Measurements from ENCODE around the gene SLC16A1.
"Not testable (repeated sequence)": the region's sequence is repeated elsewhere in the genome, so short reads cannot be mapped to it uniquely, and the experiment has no call there.

Gene SLC16A1

DNA sequence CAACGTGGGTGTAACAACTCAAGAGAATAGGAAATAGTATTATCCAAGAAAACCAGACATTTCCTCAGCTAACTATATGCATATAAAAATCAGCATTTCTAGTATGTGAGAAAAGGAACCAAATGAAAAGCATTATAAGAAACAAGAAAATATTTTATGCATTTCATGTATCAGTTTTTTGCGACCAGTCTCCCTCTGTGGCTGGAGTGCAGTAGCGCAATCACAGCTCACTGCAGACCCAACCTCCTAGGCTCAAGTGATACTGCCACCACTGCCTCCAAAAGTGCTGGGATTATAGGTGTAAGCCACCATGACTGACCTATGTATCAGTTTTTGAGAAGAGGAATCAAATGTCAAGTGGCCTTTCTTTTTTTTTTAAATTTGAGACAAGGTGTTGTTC, 31.0 kb downstream of the SLC16A1 start:
- DNase-seq (ENCODE audit: low read depth) = no peak

DNA sequence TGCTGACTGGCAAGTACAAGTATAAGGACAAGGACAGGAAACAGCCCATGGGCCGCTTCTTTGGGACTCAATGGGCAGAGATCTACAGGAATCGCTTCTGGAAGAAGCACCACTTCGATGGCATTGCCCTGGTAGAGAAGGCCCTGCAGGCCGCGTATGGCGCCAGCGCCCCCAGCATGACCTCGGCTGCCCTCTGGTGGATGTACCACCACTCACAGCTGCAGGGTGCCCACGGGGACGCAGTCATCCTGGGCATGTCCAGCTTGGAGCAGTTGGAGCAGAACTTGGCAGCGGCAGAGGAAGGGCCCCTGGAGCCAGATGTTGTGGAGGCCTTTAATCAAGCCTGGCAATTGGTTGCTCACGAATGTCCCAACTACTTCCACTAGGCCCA, 32.0 kb downstream of the SLC16A1 start:
- no peak for DNase-seq (ENCODE audit: low read depth)

DNA sequence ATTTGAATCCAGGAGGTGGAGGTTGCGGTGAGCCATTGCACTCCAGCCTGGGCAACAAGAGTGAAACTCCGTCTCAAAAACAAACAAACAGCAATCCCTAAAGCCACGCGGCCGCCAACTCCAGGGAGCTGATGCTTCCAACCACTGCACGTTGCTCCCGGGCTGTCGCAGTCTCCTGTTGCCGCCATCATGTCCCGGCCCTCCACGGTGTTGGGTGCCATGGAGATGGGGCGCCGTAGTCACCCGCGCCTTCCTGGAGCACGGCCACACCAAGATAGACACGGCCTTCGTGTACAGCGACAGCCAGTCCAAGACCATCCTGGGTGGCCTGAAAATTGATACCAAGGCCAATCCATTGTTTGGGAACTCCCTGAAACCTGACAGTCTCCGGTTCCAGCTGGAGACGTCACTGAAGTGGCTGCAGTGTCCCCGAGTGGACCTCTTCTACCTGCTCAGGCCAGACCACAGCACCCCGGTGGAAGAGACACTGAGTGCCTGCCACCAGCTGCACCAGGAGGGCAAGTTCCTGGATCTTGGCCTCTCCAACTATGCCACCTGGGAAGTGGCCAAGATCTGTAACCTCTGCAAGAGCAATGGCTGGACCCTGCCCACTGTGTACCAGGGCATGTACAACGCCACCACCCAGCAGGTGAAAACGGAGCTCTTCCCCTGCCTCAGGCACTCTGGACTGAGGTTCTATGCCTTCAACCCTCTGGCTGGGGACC, 32.6 kb downstream of the SLC16A1 start:
- no peak for DNase-seq (ENCODE audit: low read depth)

DNA sequence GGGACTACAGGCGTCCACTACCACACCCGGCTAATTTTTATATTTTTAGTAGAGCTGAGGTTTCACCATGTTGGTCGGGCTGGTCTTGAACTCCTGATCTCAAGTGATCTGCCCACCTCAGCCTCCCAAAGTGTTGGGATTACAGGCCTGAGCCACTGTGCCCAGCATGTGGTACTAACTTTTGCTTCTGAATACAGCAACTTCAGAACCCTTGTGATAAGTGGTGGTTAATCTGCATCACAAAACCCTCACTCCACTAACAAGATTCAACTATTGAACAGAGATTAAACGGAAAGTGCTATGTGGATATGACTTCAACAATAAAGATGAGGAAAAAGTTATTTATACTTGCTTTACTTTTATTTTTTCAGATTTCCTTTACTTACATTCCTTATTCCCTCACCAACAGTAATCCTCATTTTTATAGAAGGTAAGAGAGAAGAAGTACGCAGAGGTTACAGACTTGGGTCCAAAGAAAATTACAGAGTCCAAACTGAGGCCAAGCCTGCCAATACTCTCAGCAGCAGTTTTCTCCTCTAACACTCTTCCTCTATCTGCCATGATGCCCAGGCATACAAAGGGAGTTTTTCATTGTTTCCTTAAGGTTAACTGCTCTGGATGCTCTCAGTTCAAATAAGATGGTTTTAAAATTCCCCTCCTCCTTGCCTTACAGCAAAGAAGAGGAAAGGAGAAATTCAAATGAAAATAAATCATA, 44.3 kb downstream of the SLC16A1 start:
- no peak for DNase-seq (ENCODE audit: low read depth)

DNA sequence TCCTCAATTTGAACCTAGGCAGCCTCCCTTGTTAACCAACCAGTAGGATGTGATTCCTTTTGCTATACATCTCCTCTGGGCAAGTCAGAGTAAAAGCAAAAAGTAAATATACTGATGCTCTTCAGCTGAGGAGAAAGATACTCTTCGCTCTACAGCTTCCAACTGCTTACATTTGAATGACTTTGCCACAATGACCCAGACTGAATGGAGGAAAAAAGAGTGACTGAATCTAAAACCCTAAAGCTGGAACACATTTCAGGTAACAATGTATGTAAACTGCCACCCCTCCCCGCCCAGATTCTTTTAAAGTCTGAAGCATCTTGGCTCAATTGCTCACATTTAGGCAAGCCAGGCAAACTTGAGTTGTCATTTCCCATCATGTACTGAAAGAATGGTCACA, 46.1 kb downstream of the SLC16A1 start:
- DNase-seq (ENCODE audit: low read depth) = no peak

DNA sequence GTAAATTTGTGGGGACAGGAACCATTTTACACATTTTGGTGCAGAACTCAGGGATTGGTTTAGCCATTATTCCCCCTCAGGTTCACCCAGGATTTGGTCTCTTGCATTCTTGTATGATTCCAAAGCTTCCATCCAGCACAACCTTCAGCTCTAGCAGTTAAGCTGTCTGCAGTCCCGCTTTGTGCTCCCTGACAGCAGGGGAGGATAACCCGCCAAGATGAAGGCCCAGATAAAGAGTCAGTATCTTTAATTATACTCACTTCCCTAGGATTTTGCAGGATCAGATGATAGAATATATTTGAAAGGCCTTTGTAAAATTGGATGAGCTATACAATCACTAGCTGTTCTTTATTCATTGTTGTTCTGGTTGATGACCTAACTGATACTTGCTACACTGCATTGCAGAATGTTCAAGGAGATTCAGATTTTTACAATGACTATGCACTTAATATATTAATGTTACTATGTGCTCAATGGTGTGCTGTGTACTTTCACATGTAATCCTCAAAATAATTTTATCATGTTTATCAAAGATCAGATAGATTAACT, 49.8 kb downstream of the SLC16A1 start:
- no peak for DNase-seq (ENCODE audit: low read depth)

DNA sequence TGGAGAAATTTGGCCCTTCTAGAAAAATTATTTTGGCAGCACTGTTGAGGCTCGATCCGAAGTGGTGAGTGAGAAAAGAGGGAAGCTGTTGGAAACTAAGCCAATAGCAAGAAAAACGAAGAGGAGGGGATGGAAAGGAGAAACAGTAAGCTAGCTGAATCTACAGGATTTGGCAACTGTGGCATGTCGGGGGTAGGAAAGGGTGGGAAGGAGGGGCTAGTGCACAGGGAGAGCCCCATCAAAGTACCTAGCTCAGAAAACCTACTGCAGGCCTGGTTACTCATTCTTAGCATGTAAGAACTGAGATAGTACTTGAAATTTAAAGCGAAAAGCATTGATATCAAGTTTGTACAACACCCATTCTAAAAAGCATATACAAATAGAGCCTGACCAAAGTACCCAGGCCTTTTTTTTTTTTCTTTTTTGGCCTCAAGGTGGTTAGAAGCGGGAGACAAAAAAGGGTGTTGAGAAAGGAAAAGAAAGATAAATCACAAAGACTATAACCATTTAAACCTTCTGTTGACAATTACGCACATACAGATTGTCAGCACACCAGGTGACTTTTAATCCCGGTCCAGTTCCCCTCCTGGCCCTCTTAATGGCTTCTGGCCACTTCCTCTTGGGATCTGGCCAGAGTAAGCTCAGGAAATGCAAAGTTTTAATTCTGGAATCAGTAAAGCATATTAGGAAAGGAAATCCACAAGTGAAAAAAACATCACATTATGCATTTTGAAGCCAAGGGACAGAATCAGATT, 50.4 kb downstream of the SLC16A1 start:
- DNase-seq (ENCODE audit: low read depth) = no peak

DNA sequence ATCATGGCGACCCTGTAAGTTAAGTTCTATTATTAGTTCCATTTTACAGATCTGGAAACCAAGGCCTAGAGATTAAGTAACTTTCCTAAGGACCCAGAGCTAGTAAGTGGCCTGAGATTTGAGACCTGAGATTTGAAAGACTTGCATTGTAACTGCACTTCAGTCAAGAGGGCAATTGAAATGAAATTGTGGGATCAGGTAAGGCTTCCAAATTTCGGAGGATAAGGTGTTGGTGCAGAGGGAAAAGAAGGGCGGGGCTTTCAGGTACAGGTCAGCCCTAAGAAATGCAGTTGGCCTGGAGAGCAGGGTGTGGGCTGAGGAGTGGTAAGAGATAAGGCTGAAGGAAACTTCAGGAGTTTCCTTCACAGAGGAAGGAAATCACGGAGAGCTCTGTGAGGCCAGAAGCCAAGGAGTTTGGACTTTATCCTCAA, 51.1 kb downstream of the SLC16A1 start:
- DNase-seq (ENCODE audit: low read depth) = no peak

DNA sequence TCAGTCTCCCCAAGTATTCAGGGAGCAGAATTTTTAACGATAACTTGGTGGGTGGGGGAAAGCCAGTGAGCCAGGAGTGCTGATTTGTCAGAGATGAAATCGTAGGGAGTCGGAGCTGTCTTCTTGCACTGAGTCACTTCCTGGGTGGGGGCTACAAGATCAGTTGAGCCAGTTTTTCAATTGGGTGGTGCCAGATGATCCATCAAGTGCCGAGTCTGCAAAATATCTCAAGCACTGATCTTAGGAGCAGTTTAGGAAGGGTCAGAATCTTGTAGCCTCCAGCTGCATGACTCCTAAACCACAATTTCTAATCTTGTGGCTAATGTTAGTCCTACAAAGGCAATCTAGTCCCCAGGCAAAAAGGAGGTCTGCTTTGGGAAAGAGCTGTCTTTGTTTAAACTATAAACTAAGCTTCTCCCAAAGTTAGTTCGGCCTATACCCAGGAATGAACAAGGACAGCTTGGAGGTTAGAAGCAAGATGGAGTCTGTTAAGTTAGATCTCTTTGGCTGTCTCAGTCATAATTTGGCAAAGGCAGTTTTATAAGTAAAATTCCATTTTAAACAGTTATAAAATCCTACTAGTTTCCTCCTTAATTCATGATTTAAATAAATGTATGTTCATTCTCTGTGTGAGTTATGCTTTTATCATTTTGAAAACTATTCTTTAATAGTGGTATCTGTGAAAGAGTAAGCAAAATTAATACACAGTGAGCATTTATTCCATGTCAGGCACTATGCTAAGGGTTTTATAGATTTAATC, 51.7 kb downstream of the SLC16A1 start:
- DNase-seq (ENCODE audit: low read depth) = peak; percentile 5

DNA sequence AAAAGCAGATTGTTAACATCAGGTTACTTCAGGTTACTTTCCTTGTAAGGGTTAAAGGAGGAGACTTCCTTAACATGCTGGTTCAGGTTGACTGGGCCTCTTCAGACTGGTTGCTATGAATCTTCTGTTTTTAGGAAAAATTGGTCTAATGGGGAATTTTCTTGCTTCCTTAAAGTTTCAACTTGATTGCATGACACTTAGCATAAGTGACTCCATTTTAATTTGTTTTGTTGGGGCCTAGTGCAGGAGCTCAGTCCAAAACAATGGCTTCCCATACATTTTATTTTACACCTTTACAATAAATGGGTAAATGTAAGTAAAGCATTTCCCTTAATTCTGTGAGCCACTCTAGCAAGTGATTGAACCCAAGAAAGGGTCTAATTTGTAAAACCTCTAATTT, 53.8 kb downstream of the SLC16A1 start:
- DNase-seq (ENCODE audit: low read depth) = no peak

DNA sequence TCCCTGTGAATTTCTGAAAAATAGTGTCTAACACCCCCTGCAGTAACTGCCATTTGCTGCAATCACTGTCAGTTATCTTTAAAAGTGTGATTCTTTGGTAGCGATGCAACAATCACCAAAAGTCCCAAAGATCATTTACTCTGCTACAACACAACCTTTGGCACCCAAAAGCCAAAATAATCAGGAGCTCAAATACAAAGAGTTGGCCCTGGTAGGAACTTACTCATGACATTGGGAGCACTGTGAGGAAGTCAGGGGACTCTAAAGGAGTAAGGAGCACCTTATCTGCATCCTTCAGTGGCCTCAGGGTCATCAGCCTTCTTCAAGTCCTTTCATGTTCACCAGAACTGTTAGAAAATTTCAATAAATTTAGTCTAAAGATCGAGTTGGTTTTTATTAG, 54.6 kb downstream of the SLC16A1 start:
- DNase-seq (ENCODE audit: low read depth) = no peak

DNA sequence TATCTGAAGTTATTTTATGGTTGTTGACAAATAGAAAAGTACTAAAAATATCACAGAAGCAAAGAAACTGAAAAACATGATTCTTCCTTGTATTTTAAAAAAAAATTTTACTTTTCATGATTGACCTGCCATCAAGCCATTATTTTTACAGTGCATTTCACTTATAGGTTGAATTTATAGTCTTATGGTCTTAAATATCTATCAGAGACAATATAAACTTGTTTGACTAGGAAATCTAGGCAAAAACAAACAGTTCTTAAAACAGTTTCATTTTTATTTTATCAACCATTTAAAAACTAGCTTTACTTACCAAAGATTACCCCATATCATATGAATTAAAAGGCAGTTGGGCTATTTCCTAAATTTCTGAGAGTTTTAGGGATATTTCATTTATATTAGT, 59.2 kb downstream of the SLC16A1 start:
- DNase-seq (ENCODE audit: low read depth) = no peak

DNA sequence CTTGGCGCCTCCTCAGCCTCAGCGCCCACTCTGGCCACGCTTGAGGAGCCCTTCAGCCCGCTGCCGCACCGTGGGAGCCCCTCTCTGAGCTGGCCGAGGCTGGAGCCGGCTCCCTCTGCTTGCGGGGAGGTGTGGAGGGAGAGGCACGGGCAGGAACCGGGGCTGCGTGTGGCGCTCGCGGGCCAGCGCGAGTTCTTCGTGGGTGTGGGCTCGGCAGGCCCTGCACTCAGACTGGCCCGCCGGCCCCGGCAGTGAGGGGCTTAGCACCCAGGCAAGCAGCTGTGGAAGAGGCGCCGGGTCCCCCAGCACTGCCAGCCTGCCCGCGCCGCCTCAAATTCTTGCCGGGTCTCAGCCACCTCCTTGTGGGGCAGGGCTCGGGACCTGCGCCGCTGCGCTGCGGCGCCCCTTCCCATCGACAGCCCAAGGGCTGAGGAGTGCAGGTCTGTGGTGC, 61.4 kb downstream of the SLC16A1 start:
- no peak for DNase-seq (ENCODE audit: low read depth)

DNA sequence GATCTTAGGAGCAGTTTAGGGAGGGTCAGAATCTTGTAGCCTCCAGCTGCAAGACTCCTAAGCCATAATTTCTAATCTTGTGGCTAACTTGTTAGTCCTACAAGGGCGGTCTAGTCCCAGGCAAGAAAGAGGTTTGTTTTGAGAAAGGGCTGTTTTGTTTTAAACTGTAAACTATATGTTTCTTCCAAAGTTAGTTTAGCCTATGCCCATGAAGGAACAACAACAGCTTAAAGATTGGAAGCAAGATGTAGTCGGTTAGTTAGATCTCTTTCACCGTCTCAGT, 62.0 kb downstream of the SLC16A1 start:
- no peak for DNase-seq (ENCODE audit: low read depth)

DNA sequence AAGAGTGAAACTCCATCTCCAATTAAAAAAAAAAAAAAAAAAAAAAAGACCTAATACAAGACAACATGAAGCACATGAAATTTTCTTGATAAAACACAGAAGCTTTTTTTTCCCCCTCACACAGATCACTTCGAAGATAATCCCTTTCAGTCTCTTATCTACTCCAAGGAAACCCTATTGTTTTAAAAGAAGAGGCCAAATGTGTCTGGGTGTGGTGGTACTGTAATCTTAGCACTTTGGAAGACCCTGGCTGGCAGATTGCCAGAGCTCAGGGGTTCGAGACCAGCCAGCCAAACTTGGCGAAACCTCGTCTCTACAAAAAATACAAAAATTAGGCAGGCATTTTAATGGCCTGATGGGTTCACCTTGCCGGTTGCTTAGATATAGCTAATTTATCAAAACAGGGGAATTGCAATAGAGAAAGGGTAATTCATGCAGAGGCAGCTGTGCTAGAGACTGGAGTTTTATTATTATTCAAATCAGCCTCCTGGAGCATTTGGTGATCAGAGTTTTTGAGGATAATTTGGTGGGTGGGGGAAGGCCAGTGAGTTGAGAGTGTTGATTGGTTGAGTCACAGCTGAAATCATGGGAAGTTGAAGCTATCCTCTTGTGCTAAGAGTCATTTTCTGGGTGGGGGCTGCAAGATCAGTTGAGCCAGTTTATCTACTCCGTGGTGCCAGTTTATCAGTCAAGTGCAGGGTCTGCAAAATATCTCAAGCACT, 62.5 kb downstream of the SLC16A1 start:
- DNase-seq (ENCODE audit: low read depth) = no peak

DNA sequence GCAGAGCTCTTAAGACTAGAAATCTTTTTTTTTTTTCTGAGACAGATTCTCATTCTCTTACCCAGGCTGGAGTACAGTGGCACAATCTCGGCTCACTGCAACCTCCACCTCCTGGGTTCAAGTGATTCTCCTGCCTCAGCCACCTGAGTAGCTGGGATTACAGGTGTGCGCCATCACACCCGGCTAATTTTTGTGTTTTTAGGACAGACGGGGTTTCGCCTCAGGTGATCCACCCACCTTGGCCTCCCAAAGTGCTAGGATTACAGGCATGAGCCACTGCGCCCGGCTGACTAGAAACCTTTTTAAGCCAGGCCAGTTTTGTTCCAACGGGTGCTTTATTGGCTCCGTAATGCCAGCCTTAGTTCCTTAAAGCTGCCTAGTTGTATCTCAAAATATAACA, 66.1 kb downstream of the SLC16A1 start:
- not testable (repeated sequence) for DNase-seq (ENCODE audit: low read depth)

DNA sequence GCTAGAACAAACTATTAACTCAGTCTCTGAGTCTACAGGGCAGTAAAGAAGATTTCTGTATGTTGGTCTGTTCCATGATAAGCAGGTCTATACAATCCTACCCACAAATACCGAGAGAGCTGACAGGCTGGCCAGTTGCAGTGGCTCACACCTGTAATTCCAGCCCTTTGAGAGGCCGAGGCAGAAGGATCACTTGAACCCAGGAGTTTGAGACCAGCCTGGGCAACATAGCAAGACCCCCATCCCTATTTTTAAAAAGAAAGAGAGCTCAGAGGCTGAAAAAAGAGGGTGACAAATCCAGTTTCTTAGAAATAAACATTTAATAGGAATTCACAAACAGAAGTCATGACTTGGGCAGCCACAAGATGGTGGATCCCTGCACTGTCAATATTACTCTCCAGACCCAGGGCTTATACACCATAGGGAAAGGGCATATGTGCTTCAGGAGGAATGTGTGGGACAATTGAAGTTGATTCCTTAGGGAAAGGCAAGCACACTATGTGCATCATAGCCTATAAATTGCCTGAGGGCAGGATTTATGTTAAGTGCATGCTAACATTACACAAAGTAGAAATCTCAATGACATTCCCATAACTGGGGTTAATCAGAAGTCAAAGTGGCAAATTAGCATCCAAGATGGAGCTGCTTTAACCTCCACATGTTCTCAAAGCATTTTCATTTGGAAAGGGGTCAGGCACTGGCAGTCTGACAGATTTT, 66.8 kb downstream of the SLC16A1 start:
- DNase-seq (ENCODE audit: low read depth) = no peak

DNA sequence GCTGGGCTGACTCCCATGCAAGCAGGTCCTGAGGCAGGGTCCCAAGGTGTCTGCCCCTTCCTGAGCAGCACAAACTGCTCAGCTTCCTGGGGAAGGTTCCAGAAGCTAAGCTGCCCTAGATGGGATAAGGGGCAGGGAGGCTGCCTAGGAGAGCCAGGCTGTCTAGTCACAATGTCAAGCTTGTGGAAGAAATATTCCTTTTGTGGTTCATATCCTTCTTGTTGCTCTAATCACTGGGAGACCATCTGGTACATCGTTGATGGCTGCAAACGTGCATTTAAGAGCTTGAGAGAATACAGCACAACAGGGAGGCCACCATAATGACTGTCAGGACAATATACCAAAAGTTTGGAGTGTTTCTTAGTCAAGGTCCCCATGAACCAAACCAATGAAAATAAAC, 67.4 kb downstream of the SLC16A1 start:
- no peak for DNase-seq (ENCODE audit: low read depth)

DNA sequence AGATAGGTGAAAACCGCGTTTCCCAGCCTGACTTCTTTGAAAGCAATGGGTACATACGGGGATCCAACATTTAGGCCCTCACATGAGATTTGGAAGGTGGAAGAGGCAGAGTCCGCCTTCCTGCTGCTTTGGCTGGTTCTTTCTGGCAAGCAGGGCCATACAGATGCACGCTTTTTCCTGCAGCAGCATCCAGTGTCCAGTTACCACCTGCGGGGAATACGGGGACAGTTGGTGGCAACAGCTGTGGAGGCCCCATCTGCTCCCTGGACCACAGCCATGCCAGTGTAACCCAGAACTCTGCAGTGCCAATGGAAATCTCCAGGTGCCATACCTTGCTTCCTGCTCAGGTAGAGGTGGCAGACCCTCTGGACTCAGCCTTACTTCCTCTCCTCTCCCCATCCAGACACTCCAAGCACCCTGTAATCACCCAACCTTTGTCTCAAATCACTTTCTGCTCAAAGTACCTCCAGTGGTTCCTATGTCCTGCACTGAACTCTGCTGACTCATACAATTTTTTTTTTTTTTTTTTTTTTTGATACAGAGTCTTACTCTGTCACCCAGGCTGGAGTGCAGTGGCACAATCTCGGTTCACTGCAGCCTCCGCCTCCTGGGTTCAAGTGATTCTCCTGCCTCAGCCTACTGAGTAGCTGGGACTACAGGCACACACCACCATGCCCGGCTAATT, 68.3 kb downstream of the SLC16A1 start:
- no peak for DNase-seq (ENCODE audit: low read depth)

DNA sequence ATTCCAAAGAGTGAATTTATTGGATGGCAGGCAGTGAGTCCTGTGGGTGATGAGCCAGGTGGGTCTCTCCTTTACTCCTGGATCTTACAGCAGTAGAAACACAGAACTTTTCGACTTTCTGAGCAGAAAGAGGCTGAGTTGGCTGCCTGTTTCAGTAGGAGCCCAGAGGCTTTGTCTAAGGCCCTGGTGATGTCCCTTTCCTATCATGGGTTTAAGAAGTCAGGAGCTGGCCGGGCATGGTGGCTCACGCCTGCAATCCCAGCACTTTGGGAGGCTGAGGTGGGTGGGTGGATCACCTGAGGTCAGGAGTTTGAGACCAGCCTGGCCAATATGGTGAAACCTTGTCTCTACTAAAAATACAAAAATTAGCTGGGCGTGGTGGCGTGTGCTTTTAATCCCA, 71.0 kb downstream of the SLC16A1 start:
- not testable (repeated sequence) for DNase-seq (ENCODE audit: low read depth)

All from activated T-helper 1 cell treated with Interleukin-2 at 50 U/mL for 16 hours (primary cell).